EH (cell line): ENCODE results near the gene HNRNPDL.
"Not testable (repeated sequence)": the region's sequence is repeated elsewhere in the genome, so short reads cannot be mapped to it uniquely, and the experiment has no call there.

Experiments used
- DNase-seq: peaks from one replicate; pipeline ENCODE4 v3.0.0-alpha.2; 2015; ENCODE audit warnings: low read depth

The HNRNPDL gene

GRCh38 chr4:82386312-82386711 lies 44.0 kb downstream of the HNRNPDL start:
- not testable (repeated sequence) for DNase-seq

DNA sequence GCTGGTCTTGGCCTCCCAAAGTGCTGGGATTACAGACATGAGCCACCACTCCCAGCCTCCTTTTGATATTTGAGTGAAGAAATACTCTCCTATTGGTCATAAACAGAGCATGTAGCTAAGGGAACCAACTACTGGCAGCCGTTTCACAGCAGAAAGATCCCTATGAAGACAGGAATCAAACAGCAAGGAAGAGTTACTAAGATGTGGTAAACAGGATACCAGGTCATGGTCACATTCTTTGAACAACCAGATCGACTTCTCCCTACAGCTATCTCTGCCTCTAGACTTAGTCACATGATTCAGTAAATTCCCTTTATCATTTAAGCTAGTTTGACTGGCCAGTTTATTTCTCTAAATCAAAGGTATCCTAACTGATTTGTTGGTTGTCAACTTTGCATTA lies 47.5 kb downstream of the HNRNPDL start:
- no peak for DNase-seq

GRCh38 chr4:82381661-82382296 lies 48.5 kb downstream of the HNRNPDL start:
- DNase-seq = no peak

GRCh38 chr4:82381235-82381634 lies 49.0 kb downstream of the HNRNPDL start:
- DNase-seq = no peak

GRCh38 chr4:82380831-82381230 lies 49.4 kb downstream of the HNRNPDL start:
- DNase-seq = no peak

DNA sequence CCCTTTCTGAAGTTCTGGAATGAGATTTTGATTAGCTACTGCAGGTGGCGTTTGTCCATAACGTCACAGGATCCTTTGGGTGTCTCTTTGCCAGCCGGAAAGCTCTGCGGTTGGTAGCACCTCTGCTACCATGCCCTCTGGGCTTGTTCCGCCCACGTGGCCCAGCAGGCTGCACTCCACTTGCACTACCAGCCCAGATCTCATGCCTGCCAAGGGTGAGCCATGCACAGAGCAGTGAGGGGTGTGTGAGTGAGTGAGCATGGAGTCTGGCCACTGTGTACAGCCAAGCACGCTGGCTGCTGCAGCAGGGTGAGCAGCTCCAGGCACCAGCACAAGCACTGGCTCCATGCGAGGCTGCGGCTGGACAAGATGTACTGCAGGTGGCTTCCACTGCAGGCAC lies 49.9 kb downstream of the HNRNPDL start:
- no peak for DNase-seq

DNA sequence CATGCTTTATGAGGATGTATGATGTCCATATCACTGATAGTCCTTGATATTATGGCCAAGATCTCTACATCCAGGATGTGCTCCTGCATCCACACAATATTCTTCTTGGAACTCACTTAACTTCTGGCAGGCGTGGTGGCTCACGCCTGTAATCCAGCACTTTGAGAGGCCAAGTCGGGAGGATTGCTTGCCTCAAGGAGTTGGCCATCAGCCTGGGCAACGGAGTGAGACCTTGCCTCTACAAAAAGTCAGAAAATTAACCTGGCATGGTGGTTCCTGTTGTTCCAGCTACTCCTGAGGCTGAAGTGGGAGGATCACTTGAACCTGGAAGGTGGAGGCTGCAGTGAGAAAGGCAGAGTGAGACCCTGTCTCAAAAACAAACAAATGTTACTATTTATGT lies 54.2 kb downstream of the HNRNPDL start:
- no peak for DNase-seq

DNA sequence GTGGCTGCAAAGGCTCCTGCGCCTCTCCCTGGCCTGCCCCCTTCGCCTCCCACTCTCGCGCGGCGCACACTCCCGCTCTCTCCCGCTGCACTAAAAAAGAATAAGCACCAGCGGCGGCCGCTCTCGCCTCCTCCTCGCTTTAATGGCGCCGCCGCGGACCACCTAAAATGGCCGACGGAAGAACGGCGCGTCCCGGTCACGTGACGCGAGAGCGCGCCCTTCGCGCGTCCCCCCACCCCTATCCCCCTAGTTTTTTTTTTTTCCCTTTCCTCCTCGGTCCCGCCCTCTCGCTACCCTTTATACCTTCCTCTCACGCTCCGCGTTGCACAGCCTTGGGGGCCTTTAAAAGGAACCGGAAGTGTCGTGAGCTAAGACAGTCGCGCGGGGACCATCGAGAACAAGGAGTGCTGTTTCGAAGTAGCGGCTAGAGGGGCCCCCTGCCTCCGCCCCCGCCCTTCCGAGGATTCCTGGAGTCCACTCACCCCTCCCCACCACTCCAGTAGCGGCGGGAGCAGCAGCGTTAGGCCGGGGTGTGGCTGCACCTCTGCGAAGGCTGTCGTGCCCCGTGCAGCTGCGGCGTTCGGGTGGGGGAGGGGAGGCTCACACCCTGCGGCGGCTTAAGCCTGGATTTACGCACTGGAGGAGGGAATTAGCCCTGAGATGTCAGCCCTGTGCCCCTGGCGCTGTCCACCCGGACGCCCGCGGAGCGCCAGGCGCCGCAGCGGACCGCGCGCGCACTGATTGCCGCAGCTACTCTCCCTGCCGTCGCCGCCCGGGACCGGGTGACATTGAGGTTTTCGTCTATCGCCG lies 56.2 kb downstream of the HNRNPDL start, which contains the start of gene HNRNPD:
Gene HNRNPD, minus strand, starts transcription at position 176 of the 810 bp plus-strand sequence. CDS start 313 bp downstream, outside the sequence.
- DNase-seq = peak; percentile 100

DNA sequence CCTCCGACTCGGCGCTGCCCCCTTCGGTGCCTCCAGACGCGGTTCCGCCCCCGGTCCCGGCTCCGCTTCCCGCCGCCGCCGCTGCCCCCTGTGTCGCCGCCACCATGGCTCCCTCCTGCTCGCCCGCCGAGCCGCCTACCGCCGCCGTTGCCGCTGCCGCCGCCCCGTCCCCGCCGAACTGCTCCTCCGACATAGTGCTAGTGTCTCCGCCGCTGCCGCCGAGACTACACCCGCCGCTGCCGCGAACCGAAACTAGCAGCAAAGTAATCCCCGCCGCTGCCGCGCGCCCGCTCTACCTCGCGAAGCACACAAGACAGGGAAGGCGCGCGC lies 56.8 kb downstream of the HNRNPDL start:
- DNase-seq = no peak
